Ovary (tissue), 9 donors: ENCODE measurements around the gene HNRNPUL1. TPM values are rescaled to one million over a fixed set of nuclear protein-coding genes. Genes with fewer than 3 reads are reported as not detected.

Source experiments
- DNase-seq, 5 donors: peaks; one replicate each; pipeline ENCODE4 v3.0.0-alpha.2; 2019 to 2020
- H3K27ac ChIP-seq, 2 donors: fragments of 200-600 bp; one replicate each; pipeline versions ENCODE4 v1.5.1 to v1.8.0; 2019 to 2022
- H3K27me3 ChIP-seq: fragments of 200-600 bp; one replicate; pipeline ENCODE4 v1.8.0; 2022
- H3K36me3 ChIP-seq: fragments of 200-600 bp; sonication (generic); one replicate; pipeline ENCODE4 v1.5.1; 2019
- H3K4me1 ChIP-seq: one replicate; pipeline ENCODE4 v1.8.1; 2013; ENCODE audit warnings: mild to moderate bottlenecking, moderate library complexity; ENCODE audit not compliant: insufficient read depth
- H3K4me3 ChIP-seq: fragments of 200-600 bp; sonication (generic); one replicate; pipeline ENCODE4 v1.5.1; 2017
- H3K9me3 ChIP-seq, 2 donors: fragments of 200-600 bp in 1 of 2; sonication (generic) in 1 of 2; one replicate each; pipeline versions ENCODE4 v1.5.1 to v1.8.1; 2013 to 2019; ENCODE audit warnings: mild to moderate bottlenecking in 1 of 2, moderate library complexity in 1 of 2
- EP300 ChIP-seq: sonication (generic); formaldehyde crosslinking; IDR thresholded peaks from one replicate; pipeline ENCODE4 v1.6.1; 2017; ENCODE audit warnings: antibody characterized with exemption
- POLR2A ChIP-seq: fragments of 450-650 bp; IDR thresholded peaks from one replicate; pipeline ENCODE4 v1.6.1; 2017; ENCODE audit warnings: antibody characterized with exemption, mild to moderate bottlenecking, moderate library complexity
- WGBS, 3 donors: extraction: QIAGEN DNeasy Blood & Tissue Kit in 1 of 3; methylation state at CpG; one replicate each; pipeline versions ENCODE4 v1.1.5 to v1.1.7; 2013 to 2017; 5-methylcytosine and 5-hydroxymethylcytosine counted together
- intact Hi-C, 4 donors: fragments of 100-400 bp; cut with DNase I; formaldehyde crosslinking; loops; one replicate each; pipeline versions ENCODE4 v1.11.0 to v1.15.1; 2022 to 2023
- polyA plus RNA-seq, 2 donors: library from polyadenylated mRNA; stranded (reverse); fragments of 200-250 nt in 1 of 2; fragments of 350-450 nt in 1 of 2; fragmentation: Illumina TruSeq in 1 of 2; extraction: RNeasy Lipid Tissue Mini Kit (QIAGEN cat#74804) in 1 of 2; gene quantifications; one replicate each; pipeline ENCODE4 v1.2.3, GENCODE V29; 2013 to 2014
- total RNA-seq, 7 donors: library from RNA; depleted of rRNA in 2 of 7; stranded (reverse); fragments of >200 nt in 2 of 7; fragmentation: NEBNext Ultra II Directional in 3 of 7; extraction: Animal tissue kit (Norgen Biotek cat#: 25700) in 3 of 7; gene quantifications; one replicate each; pipeline versions ENCODE4 v1.1.0 to v1.2.4, GENCODE V29; 2016 to 2023
- TF ChIP-seq, protein P1 (sequence below), 3 donors: fragments of 450-650 bp in 2 of 3; fragments of 200-600 bp in 1 of 3; IDR thresholded peaks; one replicate each; pipeline versions ENCODE4 v1.5.1 to v1.8.0; 2016 to 2022; ENCODE audit warnings: antibody characterized with exemption in 3 of 3, mild to moderate bottlenecking in 1 of 3
- donor health status: DM: no; HTN: no; CAD: no; lungs with moderate emphysema.
- donor health status: DM: no; HTN: no; CAD: no.
- donor health status: Bipolar disorder and iron deficiency.
- donor health status: DM: yes; HTN: yes; CAD: no.
- donor health status: DM: no; HTN: no; CAD: no.
- donor health status: DM: yes; HTN: yes; CAD: no.

HNRNPUL1 gene
- total and polyA plus RNA-seq, 9 donors: 102 to 259 (median 211) TPM

GRCh38 chr19:41218615-41219507 is 45.3 kb upstream of the HNRNPUL1 start, which contains the start of gene AXL:
Gene AXL (plus strand): TSS chr19:41219223. CDS start chr19:41219393, 170 bp downstream.
- TF ChIP-seq EP300 (no peak), POLR2A (peak; percentile 38)
- TF ChIP-seq, protein P1, sequence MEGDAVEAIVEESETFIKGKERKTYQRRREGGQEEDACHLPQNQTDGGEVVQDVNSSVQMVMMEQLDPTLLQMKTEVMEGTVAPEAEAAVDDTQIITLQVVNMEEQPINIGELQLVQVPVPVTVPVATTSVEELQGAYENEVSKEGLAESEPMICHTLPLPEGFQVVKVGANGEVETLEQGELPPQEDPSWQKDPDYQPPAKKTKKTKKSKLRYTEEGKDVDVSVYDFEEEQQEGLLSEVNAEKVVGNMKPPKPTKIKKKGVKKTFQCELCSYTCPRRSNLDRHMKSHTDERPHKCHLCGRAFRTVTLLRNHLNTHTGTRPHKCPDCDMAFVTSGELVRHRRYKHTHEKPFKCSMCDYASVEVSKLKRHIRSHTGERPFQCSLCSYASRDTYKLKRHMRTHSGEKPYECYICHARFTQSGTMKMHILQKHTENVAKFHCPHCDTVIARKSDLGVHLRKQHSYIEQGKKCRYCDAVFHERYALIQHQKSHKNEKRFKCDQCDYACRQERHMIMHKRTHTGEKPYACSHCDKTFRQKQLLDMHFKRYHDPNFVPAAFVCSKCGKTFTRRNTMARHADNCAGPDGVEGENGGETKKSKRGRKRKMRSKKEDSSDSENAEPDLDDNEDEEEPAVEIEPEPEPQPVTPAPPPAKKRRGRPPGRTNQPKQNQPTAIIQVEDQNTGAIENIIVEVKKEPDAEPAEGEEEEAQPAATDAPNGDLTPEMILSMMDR (IDR thresholded peaks at IDR 0.05): no peak
- DNase-seq: peak; percentile 75 to 87 (median 86)
- peaks cover 6% of the 10 kb centered on the region for H3K4me1 ChIP-seq
- WGBS, 3 donors: 0 to 2% (median 1%) methylated on average over 19 to 32 of the region's 32 CpGs
- H3K27me3 ChIP-seq: no peaks in the 10 kb centered on the region
- peak within 1 kb of the TSS; percentile 90 to 96 for H3K27ac ChIP-seq
- peak within 1 kb of the TSS; percentile 97 for H3K4me3 ChIP-seq
- H3K9me3 ChIP-seq: no peaks in the 10 kb centered on the region
- intact Hi-C loops: loop anchor here in 1 of 4 donors (5.0 kb wide), 1 partner anchor 33 kb away; no protein-coding TSS in a partner anchor
- no peaks in the 10 kb centered on the region for H3K36me3 ChIP-seq

GRCh38 chr19:41219924-41220567 is 44.1 kb upstream of the HNRNPUL1 start:
- DNase-seq: peak; percentile 31 to 69 (median 59)
- intact Hi-C loops: loop anchor here in 1 of 4 donors (5.0 kb wide), 1 partner anchor 32 kb away; no protein-coding TSS in a partner anchor
- Histone ChIP-seq H3K4me3 (peak overlapping the region; percentile 97), H3K27me3 (no peaks in the 10 kb centered on the region), H3K36me3 (no peaks in the 10 kb centered on the region), H3K4me1 (peaks cover 6% of the 10 kb centered on the region), H3K9me3 (no peaks in the 10 kb centered on the region), H3K27ac (peak overlapping the region; percentile 90 to 96)
- no peak for TF ChIP-seq EP300
- TF ChIP-seq POLR2A: no peak
- TF ChIP-seq, protein P1 (IDR thresholded peaks at IDR 0.05): no peak
- 4 to 6% (median 4%) methylated on average over 15 to 16 of the region's 16 CpGs for WGBS, 3 donors

DNA sequence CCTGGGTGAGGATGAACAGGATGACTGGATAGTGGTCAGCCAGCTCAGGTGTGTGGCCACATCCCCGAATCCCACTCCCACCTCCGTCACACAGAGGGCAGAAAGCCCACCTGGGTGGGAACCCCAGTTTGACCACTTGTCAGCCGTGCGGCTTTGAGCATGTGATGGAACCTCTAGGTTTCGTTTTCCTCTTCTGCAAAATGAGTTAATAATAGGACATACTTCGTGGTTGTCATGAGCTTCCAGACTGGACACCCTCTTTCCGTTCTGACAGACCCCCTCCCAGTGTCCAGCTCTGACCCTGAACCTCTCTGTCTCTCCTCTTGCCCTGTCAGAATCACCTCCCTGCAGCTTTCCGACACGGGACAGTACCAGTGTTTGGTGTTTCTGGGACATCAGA is 43.4 kb upstream of the HNRNPUL1 start:
- Histone ChIP-seq H3K27ac (peak overlapping the region; percentile 90 to 96), H3K27me3 (no peaks in the 10 kb centered on the region), H3K36me3 (no peaks in the 10 kb centered on the region), H3K4me1 (peaks cover 6% of the 10 kb centered on the region), H3K9me3 (no peaks in the 10 kb centered on the region), H3K4me3 (peak overlapping the region; percentile 97)
- WGBS, 3 donors: 67 to 70% (median 70%) methylated on average over 9 of the region's 9 CpGs
- intact Hi-C loops: no loop called here
- TF ChIP-seq EP300: no peak
- TF ChIP-seq POLR2A: no peak
- no peak for DNase-seq

- no peak overlapping the region for H3K27ac ChIP-seq
- TF ChIP-seq EP300 (no peak), POLR2A (no peak)
- TF ChIP-seq, protein P1 (IDR thresholded peaks at IDR 0.05): no peak
- no peaks in the 10 kb centered on the region for H3K9me3 ChIP-seq
- intact Hi-C loops: no loop called here
- H3K27me3 ChIP-seq: no peaks in the 10 kb centered on the region
- H3K36me3 ChIP-seq: no peaks in the 10 kb centered on the region
- DNase-seq: no peak
- WGBS, 3 donors: 87 to 93% (median 90%) methylated on average over 20 of the region's 20 CpGs
- no peak overlapping the region for H3K4me3 ChIP-seq
- H3K4me1 ChIP-seq: peaks cover 8% of the 10 kb centered on the region
These were observed 42.5 kb upstream of the HNRNPUL1 start for GRCh38 chr19:41221514-41222205.
